Adrenal gland (tissue), 12 donors: ENCODE results near the gene G0S2. TPM values are rescaled to one million over a fixed set of nuclear protein-coding genes. Genes with fewer than 3 reads are reported as not detected.

Experiments
- DNase-seq, 7 donors: peaks; one replicate each; pipeline ENCODE4 v3.0.0-alpha.2; 2019 to 2020
- H3K27ac ChIP-seq, 5 donors: fragments of 200-600 bp; sonication (generic) in 4 of 5; 1 replicate in 3 of 5; 2 replicates in 2 of 5; pipeline versions ENCODE4 v1.5.1 to v1.8.0; 2016 to 2020; ENCODE audit warnings: mild to moderate bottlenecking in 1 of 5
- H3K27me3 ChIP-seq: fragments of 200-600 bp; 2 replicates; pipeline ENCODE4 v1.8.0; 2021
- H3K36me3 ChIP-seq, 2 donors: fragments of 200-600 bp; replicated peaks in 1 of 2; 1 replicate in 1 of 2; 2 replicates in 1 of 2; pipeline versions ENCODE4 v1.5.1 to v1.8.0; 2018 to 2022
- H3K4me1 ChIP-seq, 2 donors: fragments of 200-600 bp; replicated peaks in 1 of 2; 1 replicate in 1 of 2; 2 replicates in 1 of 2; pipeline versions ENCODE4 v1.5.1 to v1.8.0; 2018 to 2021
- H3K4me3 ChIP-seq, 4 donors: fragments of 200-600 bp; sonication (generic) in 3 of 4; one replicate each; pipeline ENCODE4 v1.5.1; 2016 to 2018
- H3K9me3 ChIP-seq, 3 donors: fragments of 200-600 bp; sonication (generic) in 1 of 3; replicated peaks in 1 of 3; 1 replicate in 2 of 3; 2 replicates in 1 of 3; pipeline versions ENCODE4 v1.5.1 to v1.8.0; 2016 to 2021
- POLR2A ChIP-seq, 2 donors: fragments of 450-650 bp; IDR thresholded peaks; one replicate each; pipeline ENCODE4 v1.6.1; 2017; ENCODE audit warnings: antibody characterized with exemption in 2 of 2, mild to moderate bottlenecking in 2 of 2, moderate library complexity in 1 of 2
- WGBS, 4 donors: extraction: QIAGEN DNeasy Blood & Tissue Kit in 2 of 4; methylation state at CpG; one replicate each; pipeline versions ENCODE4 v1.1.5 to v1.1.7; 2013 to 2017; 5-methylcytosine and 5-hydroxymethylcytosine counted together
- intact Hi-C, 2 donors: fragments of 100-400 bp; cut with DNase I; formaldehyde crosslinking; loops; one replicate each; pipeline versions ENCODE4 v1.14.1 to v1.15.0; 2022 to 2023
- polyA plus RNA-seq, 3 donors: library from polyadenylated mRNA; stranded (reverse); fragments of 200-250 nt in 2 of 3; fragments of 350-450 nt in 1 of 3; fragmentation: Illumina TruSeq in 1 of 3; extraction: RNeasy Lipid Tissue Mini Kit (QIAGEN cat#74804) in 1 of 3; gene quantifications; one replicate each; pipeline ENCODE4 v1.2.3, GENCODE V29; 2013 to 2014
- total RNA-seq, 9 donors: library from RNA; depleted of rRNA in 4 of 9; stranded (reverse); fragments of >200 nt in 4 of 9; fragments of 120-200 nt in 1 of 9; fragmentation: NEBNext Ultra II Directional in 1 of 9; extraction: Animal tissue kit (Norgen Biotek cat#: 25700) in 1 of 9; gene quantifications; one replicate each; pipeline versions ENCODE4 v1.1.0 to v1.2.4, GENCODE V29; 2013 to 2023
- TF ChIP-seq, protein P1 (sequence below), 6 experiments: fragments of 450-650 bp in 4 of 6; fragments of 200-600 bp in 2 of 6; sonication (generic) in 1 of 6; IDR thresholded peaks; 1 replicate in 5 of 6; 2 replicates in 1 of 6; pipeline versions ENCODE4 v1.5.1 to v1.8.0; 2016 to 2021; ENCODE audit warnings: antibody characterized with exemption in 6 of 6, mild to moderate bottlenecking in 2 of 6, moderate library complexity in 1 of 6
- donor health status: healthy with polysubstance abuse.
- donor health status: Bipolar disorder and iron deficiency.
- donor health status: DM: yes; HTN: yes; CAD: no.
- donor health status: DM: no; HTN: no; CAD: no.
- donor health status: DM: no; HTN: no; CAD: no.
- donor health status: DM: yes; HTN: yes; CAD: no.

G0S2 gene
- total and polyA plus RNA-seq, 12 donors, result 48.5 to 901 (median 237) TPM

DNA sequence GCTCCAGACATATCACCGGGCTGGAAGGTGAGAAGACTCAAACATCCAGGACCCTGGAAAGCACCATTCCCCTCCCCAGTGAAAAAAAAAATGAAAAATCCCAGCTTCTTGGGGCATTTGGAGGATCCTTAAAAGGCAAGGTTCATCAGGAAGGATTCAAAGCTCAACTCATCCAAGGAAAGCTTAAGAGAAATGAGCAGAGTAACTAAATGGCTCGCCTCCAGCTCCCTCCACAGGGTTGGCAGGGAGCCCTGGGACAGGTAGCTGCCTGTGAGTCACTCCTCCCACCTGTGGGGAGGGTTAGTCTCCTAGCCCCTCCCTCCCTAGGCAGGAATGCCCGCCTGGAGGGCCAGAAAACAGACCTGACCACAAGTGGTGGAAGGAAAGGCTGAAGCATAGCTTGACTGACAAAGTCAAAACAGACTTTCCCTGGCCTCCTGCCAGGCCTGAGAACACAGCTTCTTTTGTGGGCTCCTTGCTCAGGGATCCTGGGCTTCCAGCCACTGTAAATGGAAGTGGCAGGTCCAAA is 22.3 kb upstream of the G0S2 start:
- Histone ChIP-seq H3K27ac (no peak overlapping the region), H3K36me3 (no peaks in the 10 kb centered on the region), H3K4me3 (no peak overlapping the region), H3K27me3 (no peaks in the 10 kb centered on the region), H3K4me1 (peaks cover 36 to 37% of the 10 kb centered on the region in 2 donors), H3K9me3 (no peaks in the 10 kb centered on the region)
- intact Hi-C loops, result no loop called here
- TF ChIP-seq, protein P1, sequence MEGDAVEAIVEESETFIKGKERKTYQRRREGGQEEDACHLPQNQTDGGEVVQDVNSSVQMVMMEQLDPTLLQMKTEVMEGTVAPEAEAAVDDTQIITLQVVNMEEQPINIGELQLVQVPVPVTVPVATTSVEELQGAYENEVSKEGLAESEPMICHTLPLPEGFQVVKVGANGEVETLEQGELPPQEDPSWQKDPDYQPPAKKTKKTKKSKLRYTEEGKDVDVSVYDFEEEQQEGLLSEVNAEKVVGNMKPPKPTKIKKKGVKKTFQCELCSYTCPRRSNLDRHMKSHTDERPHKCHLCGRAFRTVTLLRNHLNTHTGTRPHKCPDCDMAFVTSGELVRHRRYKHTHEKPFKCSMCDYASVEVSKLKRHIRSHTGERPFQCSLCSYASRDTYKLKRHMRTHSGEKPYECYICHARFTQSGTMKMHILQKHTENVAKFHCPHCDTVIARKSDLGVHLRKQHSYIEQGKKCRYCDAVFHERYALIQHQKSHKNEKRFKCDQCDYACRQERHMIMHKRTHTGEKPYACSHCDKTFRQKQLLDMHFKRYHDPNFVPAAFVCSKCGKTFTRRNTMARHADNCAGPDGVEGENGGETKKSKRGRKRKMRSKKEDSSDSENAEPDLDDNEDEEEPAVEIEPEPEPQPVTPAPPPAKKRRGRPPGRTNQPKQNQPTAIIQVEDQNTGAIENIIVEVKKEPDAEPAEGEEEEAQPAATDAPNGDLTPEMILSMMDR (IDR thresholded peaks at IDR 0.05), result no peak
- no peak for TF ChIP-seq POLR2A (IDR thresholded peaks at IDR 0.05)
- DNase-seq, result peak in 6 of 7 donors; percentile 34 to 74 (median 64)
- 77 to 85% (median 85%) methylated on average over 3 of the region's 3 CpGs for WGBS, 4 donors

GRCh38 chr1:209653915-209654351 is 21.3 kb upstream of the G0S2 start:
- Histone ChIP-seq H3K36me3 (no peaks in the 10 kb centered on the region), H3K27ac (no peak overlapping the region), H3K27me3 (no peaks in the 10 kb centered on the region), H3K4me3 (no peak overlapping the region), H3K9me3 (no peaks in the 10 kb centered on the region), H3K4me1 (peaks cover 26 to 27% of the 10 kb centered on the region in 2 donors)
- 94 to 97% (median 95%) methylated on average over 7 of the region's 7 CpGs for WGBS, 4 donors
- intact Hi-C loops, result no loop called here
- DNase-seq, result no peak
- TF ChIP-seq, protein P1 (IDR thresholded peaks at IDR 0.05), result no peak
- TF ChIP-seq POLR2A (IDR thresholded peaks at IDR 0.05), result no peak

- Histone ChIP-seq H3K27ac (no peak overlapping the region), H3K4me1 (peaks cover 20 to 23% of the 10 kb centered on the region in 2 donors), H3K36me3 (no peaks in the 10 kb centered on the region), H3K4me3 (no peak overlapping the region), H3K27me3 (no peaks in the 10 kb centered on the region), H3K9me3 (no peaks in the 10 kb centered on the region)
- intact Hi-C loops, result no loop called here
- 71 to 86% (median 78%) methylated on average over 9 of the region's 9 CpGs for WGBS, 4 donors
- TF ChIP-seq POLR2A (IDR thresholded peaks at IDR 0.05), result no peak
- TF ChIP-seq, protein P1 (IDR thresholded peaks at IDR 0.05), result no peak
- peak in 2 of 7 donors; percentile 27 to 50 for DNase-seq
Observed at GRCh38 chr1:209655411-209656231, 19.6 kb upstream of the G0S2 start.

DNA sequence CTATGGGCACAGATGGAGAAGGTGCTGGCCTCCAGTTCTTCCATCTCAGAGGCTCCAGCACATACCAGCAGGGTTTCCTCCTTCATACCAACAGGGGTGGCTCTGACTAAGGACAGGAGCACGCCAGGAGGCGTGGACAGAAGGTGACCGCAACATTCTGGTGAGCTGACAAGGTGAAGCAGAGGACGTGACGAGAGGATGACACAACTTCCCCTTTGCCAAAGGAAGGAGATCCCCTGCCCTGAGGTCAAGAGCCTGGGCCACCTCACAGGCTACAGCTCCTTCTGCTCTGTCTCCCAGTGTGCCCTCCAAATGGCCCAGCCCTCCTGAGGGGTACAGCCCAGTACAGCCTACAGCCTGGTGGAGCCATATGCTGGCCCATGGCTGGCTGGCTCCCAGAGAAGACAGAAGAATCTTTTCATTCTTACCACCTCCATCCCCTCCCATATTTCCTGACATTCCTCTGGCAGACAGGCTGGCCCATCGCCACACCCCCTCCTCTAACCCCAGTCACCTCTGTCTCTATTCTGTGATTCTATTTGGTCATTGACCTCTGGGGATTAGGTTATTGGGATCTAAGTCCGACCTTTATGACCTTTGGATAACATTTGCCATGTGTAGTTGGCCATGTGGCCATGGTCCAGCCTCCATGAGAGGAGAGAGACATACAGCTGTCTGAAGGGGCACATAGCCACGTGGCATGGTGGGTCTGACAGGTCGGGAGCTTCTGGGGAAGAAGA is 17.9 kb upstream of the G0S2 start:
- TF ChIP-seq POLR2A (IDR thresholded peaks at IDR 0.05), result no peak
- TF ChIP-seq, protein P1 (IDR thresholded peaks at IDR 0.05), result no peak
- no peaks in the 10 kb centered on the region for H3K9me3 ChIP-seq
- H3K36me3 ChIP-seq, result no peaks in the 10 kb centered on the region
- H3K4me1 ChIP-seq, result peaks cover 10 to 21% of the 10 kb centered on the region in 2 donors
- H3K4me3 ChIP-seq, result no peak overlapping the region
- intact Hi-C loops, result no loop called here
- 69 to 87% (median 84%) methylated on average over 9 of the region's 9 CpGs for WGBS, 4 donors
- H3K27ac ChIP-seq, result no peak overlapping the region
- peak in 1 of 7 donors; percentile 48 for DNase-seq
- H3K27me3 ChIP-seq, result no peaks in the 10 kb centered on the region
